A549 (cell line): ENCODE results near the gene NFKBIZ. TPM values are rescaled to one million over a fixed set of nuclear protein-coding genes. Genes with fewer than 3 reads are reported as not detected.

Experiments used
- ATAC-seq, 2 experiments: fragments of 200-7000 bp in 1 of 2; fragments of >200 bp in 1 of 2; cut with Nextera tagmentation in 1 of 2; cut with Tn5 transposase in 1 of 2; 3 replicates each; pipeline versions ENCODE4 v1.8.0 to v1.9.1; 2018 to 2020; ENCODE audit warnings: mild to moderate bottlenecking in 1 of 2, moderate library complexity in 1 of 2
- CTCF ChIA-PET: fragments of 300-600 bp; sonication (Branson Sonifier 250); formaldehyde crosslinking; extraction: SDS; loops from one replicate; lab custom pipeline; 2021; ENCODE audit warnings: antibody characterized with exemption, inconsistent platforms; lab: Yijun Ruan, JAX
- POLR2A ChIA-PET: fragments of 350-600 bp; formaldehyde crosslinking; extraction: SDS; loops from one replicate; lab custom pipeline; 2021; ENCODE audit warnings: antibody characterized with exemption, inconsistent platforms; lab: Yijun Ruan, JAX
- DNase-seq, 2 experiments: peaks; one replicate each; pipeline versions ENCODE4 v3.0.0 to v3.0.0-alpha.2; 2011 to 2016; ENCODE audit warnings: low read depth in 1 of 2, low spot score in 1 of 2
- FAIRE-seq: peaks from 2 replicates; lab custom pipeline; 2011; peaks lifted over from hg19 to GRCh38; lab: Jason Lieb, UNC
- H3K27ac ChIP-seq, 2 experiments: fragments of >200 bp; sonication (Bioruptor Twin); formaldehyde crosslinking; 3 replicates each; pipeline ENCODE4 v1.5.1; 2016 to 2017
- H3K4me1 ChIP-seq: fragments of >200 bp; sonication (Bioruptor Twin); formaldehyde crosslinking; 3 replicates; pipeline ENCODE4 v1.6.1; 2016
- H3K4me2 ChIP-seq: fragments of >200 bp; sonication (Bioruptor Twin); formaldehyde crosslinking; 3 replicates; pipeline ENCODE4 v1.6.1; 2016
- H3K4me3 ChIP-seq: fragments of >200 bp; sonication (Bioruptor Twin); formaldehyde crosslinking; 3 replicates; pipeline ENCODE4 v1.5.1; 2016
- H3K9me3 ChIP-seq: fragments of >200 bp; sonication (Bioruptor Twin); formaldehyde crosslinking; 3 replicates; pipeline ENCODE4 v1.6.1; 2016
- CHD2 ChIP-seq: fragments of 150-350 bp; IDR thresholded peaks from 2 replicates; pipeline ENCODE4 v1.6.1; 2014; ENCODE audit warnings: low read length; ENCODE audit not compliant: partially characterized antibody
- E2F6 ChIP-seq: IDR thresholded peaks from 2 replicates; pipeline ENCODE4 v1.6.1; 2012; ENCODE audit warnings: low read depth, borderline replicate concordance
- EP300 ChIP-seq, 2 experiments: fragments of >200 bp; sonication (Bioruptor Twin); formaldehyde crosslinking; IDR thresholded peaks; 2 replicates in 1 of 2; 3 replicates in 1 of 2; pipeline ENCODE4 v1.6.1; 2016 to 2017
- FOSB ChIP-seq: fragments of 250-450 bp; sonication (Bioruptor Pico); IDR thresholded peaks from 2 replicates; pipeline ENCODE4 v1.5.0; 2020; ENCODE audit warnings: mild to moderate bottlenecking, moderate library complexity
- HES2 ChIP-seq: fragments of >200 bp; sonication (Bioruptor Twin); formaldehyde crosslinking; IDR thresholded peaks from 2 replicates; pipeline ENCODE4 v1.6.1; 2016
- HEYL ChIP-seq: fragments of 250-450 bp; sonication (Bioruptor Pico); IDR thresholded peaks from 2 replicates; pipeline ENCODE4 v1.8.0; 2021; ENCODE audit warnings: mild to moderate bottlenecking, moderate library complexity
- HOXA7 ChIP-seq: fragments of 250-450 bp; sonication (Bioruptor Pico); IDR thresholded peaks from 2 replicates; pipeline ENCODE4 v1.5.0; 2020; ENCODE audit warnings: mild to moderate bottlenecking, moderate library complexity
- MAZ ChIP-seq: fragments of 150-350 bp; IDR thresholded peaks from 2 replicates; pipeline ENCODE4 v1.6.1; 2014; ENCODE audit warnings: antibody characterized with exemption, low read depth, low read length, borderline replicate concordance
- MYC ChIP-seq: IDR thresholded peaks from 2 replicates; pipeline ENCODE4 v1.6.1; 2012; ENCODE audit warnings: mild to moderate bottlenecking, inconsistent platforms, low read length, improper control_type of control experiment, borderline replicate concordance
- NPAS2 ChIP-seq: fragments of 250-450 bp; sonication (Bioruptor Pico); IDR thresholded peaks from 2 replicates; pipeline ENCODE4 v1.8.0; 2022; ENCODE audit warnings: mild to moderate bottlenecking, moderate library complexity, borderline replicate concordance
- NR3C1 ChIP-seq: fragments of >200 bp; sonication (Bioruptor Twin); formaldehyde crosslinking; IDR thresholded peaks from 3 replicates; pipeline ENCODE4 v1.6.1; 2017
- PHF8 ChIP-seq: fragments of 200-600 bp; sonication (generic); IDR thresholded peaks from 2 replicates; pipeline ENCODE4 v1.6.1; 2016; ENCODE audit warnings: low read depth, mild to moderate bottlenecking, antibody characterized with exemption, moderate library complexity, borderline replicate concordance
- RARB ChIP-seq: fragments of 250-450 bp; sonication (Bioruptor Pico); IDR thresholded peaks from 2 replicates; pipeline ENCODE4 v1.8.0; 2021; ENCODE audit warnings: mild to moderate bottlenecking, moderate library complexity
- RCOR1 ChIP-seq: fragments of 150-350 bp; IDR thresholded peaks from 2 replicates; pipeline ENCODE4 v1.6.1; 2014; ENCODE audit warnings: antibody characterized with exemption, low read length, low read depth
- RFX5 ChIP-seq: fragments of 450-650 bp; IDR thresholded peaks from 2 replicates; pipeline ENCODE4 v1.7.1; 2014; ENCODE audit warnings: antibody characterized with exemption, mild to moderate bottlenecking, moderate library complexity
- SREBF2 ChIP-seq: fragments of 450-650 bp; IDR thresholded peaks from 2 replicates; pipeline ENCODE4 v1.6.1; 2014; ENCODE audit warnings: mild to moderate bottlenecking, moderate library complexity
- TP53 ChIP-seq: fragments of 250-450 bp; sonication (Bioruptor Pico); IDR thresholded peaks from 2 replicates; pipeline ENCODE4 v1.5.0; 2021; ENCODE audit warnings: mild to moderate bottlenecking, moderate library complexity
- ZFP36 ChIP-seq: fragments of 450-650 bp; IDR thresholded peaks from 2 replicates; pipeline ENCODE4 v1.6.1; 2014; ENCODE audit warnings: borderline replicate concordance; ENCODE audit not compliant: partially characterized antibody
- ZNF302 ChIP-seq: fragments of 250-450 bp; sonication (Bioruptor Pico); IDR thresholded peaks from 2 replicates; pipeline ENCODE4 v1.9.0; 2021; ENCODE audit warnings: inconsistent platforms, mild to moderate bottlenecking, moderate library complexity
- WGBS: methylation state at CpG from one replicate; pipeline ENCODE4 v1.1.6; 2017; ENCODE audit errors: missing lambda C conversion rate; 5-methylcytosine and 5-hydroxymethylcytosine counted together
- polyA plus RNA-seq, 4 experiments: library from polyadenylated mRNA; depleted of rRNA in 3 of 4; stranded (reverse); fragments of >200 nt; fragmentation: RNase III in 1 of 4; extraction: RNeasy Plus Mini Kit Qiagen cat#74134 plus additional on column Dnase treatment in 1 of 4; gene quantifications; 2 replicates in 3 of 4; 3 replicates in 1 of 4; pipeline ENCODE4 v1.2.3, GENCODE V29; 2011 to 2017
- TF ChIP-seq, protein P1 (sequence below): fragments of 450-650 bp; IDR thresholded peaks from 2 replicates; pipeline ENCODE4 v1.6.1; 2014; ENCODE audit warnings: antibody characterized with exemption
- TF ChIP-seq, protein P2 (sequence below): fragments of 250-450 bp; sonication (Bioruptor Pico); IDR thresholded peaks from 2 replicates; pipeline ENCODE4 v1.5.0; 2020; ENCODE audit warnings: low read depth, mild to moderate bottlenecking, moderate library complexity

The NFKBIZ gene
- polyA plus RNA-seq, 2 of the 4 experiments (the other 2 are of a cell fraction), result 19.8 to 36.1 TPM

DNA sequence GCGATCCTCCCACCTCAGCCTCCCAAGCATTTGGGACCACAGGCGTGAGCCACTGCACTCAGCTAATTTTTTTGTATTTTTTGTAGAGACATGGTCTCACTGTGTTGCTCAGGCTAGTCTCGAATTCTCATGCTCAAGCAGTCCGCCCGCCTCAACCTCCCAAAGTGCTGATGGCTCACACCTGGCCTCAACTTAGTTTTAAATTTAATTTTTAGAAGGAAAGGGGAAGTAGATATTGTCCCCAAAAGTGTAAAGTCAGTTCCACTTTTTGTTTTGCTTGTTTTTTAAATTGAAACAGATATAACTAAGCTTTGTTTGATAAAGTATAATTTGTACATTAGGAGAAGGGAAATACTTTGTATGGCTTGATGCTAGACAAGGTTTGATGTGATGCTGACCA is 31.3 kb upstream of the NFKBIZ start:
- Histone ChIP-seq H3K27ac (no peak overlapping the region), H3K4me1 (peaks cover 21% of the 10 kb centered on the region), H3K4me3 (no peak overlapping the region)
- WGBS, result 92% methylated on average over 5 of the region's 5 CpGs
- POLR2A ChIA-PET, result no interaction called here
- no peak for ATAC-seq
- DNase-seq, result no peak
- CTCF ChIA-PET, result interaction anchor here (0.8 to 3.4 kb wide), 7 partner anchors 8 to 410 kb away, joined by 3 to 29 read pairs (median 3); no protein-coding TSS in a partner anchor
- no peak for FAIRE-seq
- TF ChIP-seq MAZ, result no peak
- TF ChIP-seq ZNF302, result no peak
- no peak for TF ChIP-seq RFX5
- TF ChIP-seq, protein P1, sequence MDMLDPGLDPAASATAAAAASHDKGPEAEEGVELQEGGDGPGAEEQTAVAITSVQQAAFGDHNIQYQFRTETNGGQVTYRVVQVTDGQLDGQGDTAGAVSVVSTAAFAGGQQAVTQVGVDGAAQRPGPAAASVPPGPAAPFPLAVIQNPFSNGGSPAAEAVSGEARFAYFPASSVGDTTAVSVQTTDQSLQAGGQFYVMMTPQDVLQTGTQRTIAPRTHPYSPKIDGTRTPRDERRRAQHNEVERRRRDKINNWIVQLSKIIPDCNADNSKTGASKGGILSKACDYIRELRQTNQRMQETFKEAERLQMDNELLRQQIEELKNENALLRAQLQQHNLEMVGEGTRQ, result no peak
- no peak for TF ChIP-seq HOXA7 (CRISPR knock-in tag)
- TF ChIP-seq MYC, result no peak
- no peak for TF ChIP-seq SREBF2
- no peak for TF ChIP-seq NR3C1
- no peak for TF ChIP-seq TP53 (CRISPR knock-in tag)
- TF ChIP-seq E2F6, result no peak
- no peak for TF ChIP-seq HEYL (CRISPR knock-in tag)
- TF ChIP-seq, all 56 proteins: peak for 0
- Histone ChIP-seq H3K4me2 (no peak overlapping the region), H3K9me3 (no peaks in the 10 kb centered on the region)

DNA sequence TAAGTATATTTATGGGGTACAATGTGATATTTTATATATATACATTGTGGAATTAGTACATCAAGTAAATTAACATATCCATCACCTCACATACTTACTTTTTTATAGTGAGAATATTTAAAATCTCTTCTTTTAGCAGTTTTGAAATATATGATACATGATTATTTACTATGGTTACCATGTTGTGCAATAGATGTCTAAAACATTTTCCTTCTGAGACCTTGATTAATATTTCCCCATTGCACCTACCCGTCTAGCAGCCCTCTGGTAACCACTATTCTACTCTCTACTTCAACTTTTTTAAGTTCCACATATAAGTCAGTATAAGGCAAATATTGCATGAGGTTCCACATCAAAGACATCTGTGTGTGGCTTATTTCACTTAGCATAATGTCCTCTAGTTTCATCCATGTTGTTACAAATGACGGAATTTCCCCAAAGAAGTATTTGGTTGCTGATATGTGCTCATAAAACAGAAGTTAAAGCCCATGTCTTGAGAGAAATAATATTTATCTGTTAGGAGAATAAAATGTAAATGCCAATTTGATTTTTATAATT is 29.6 kb upstream of the NFKBIZ start:
- POLR2A ChIA-PET, result no interaction called here
- Histone ChIP-seq H3K4me1 (peaks cover 12% of the 10 kb centered on the region), H3K27ac (no peak overlapping the region), H3K4me3 (no peak overlapping the region), H3K9me3 (no peaks in the 10 kb centered on the region), H3K4me2 (no peak overlapping the region)
- CTCF ChIA-PET, result interaction anchor here (1.0 to 3.8 kb wide), 2 partner anchors 9 to 406 kb away, joined by 3 to 22 read pairs; no protein-coding TSS in a partner anchor
- no peak for TF ChIP-seq PHF8
- TF ChIP-seq ZNF302, result no peak
- no peak for TF ChIP-seq NPAS2 (CRISPR knock-in tag)
- no peak for TF ChIP-seq RARB (CRISPR knock-in tag)
- TF ChIP-seq HEYL (CRISPR knock-in tag), result no peak
- no peak for TF ChIP-seq FOSB (CRISPR knock-in tag)
- no peak for TF ChIP-seq E2F6
- TF ChIP-seq RCOR1, result no peak
- TF ChIP-seq ZFP36, result no peak
- TF ChIP-seq CHD2, result no peak
- TF ChIP-seq, protein P2, sequence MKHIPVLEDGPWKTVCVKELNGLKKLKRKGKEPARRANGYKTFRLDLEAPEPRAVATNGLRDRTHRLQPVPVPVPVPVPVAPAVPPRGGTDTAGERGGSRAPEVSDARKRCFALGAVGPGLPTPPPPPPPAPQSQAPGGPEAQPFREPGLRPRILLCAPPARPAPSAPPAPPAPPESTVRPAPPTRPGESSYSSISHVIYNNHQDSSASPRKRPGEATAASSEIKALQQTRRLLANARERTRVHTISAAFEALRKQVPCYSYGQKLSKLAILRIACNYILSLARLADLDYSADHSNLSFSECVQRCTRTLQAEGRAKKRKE (CRISPR knock-in tag), result no peak
- TF ChIP-seq HES2, result no peak
- TF ChIP-seq MYC, result no peak
- TF ChIP-seq EP300 (IDR thresholded peaks at IDR 0.05), result no peak
- ATAC-seq (no peak), DNase-seq (no peak), FAIRE-seq (no peak)
- 94% methylated on average over 2 of the region's 2 CpGs for WGBS
